HG02642 (cell line): ENCODE measurements around the gene MID1.

Experiments used
- ATAC-seq: cut with Tn5 transposase; IDR thresholded peaks from one replicate; pipeline ENCODE4 v1.9.1; 2021; ENCODE audit warnings: mild to moderate bottlenecking; ENCODE audit not compliant: unreplicated experiment, poor library complexity

Gene MID1

GRCh38 chrX:10536744-10537143 is 83.6 kb downstream of the MID1 start:
- no peak for ATAC-seq

GRCh38 chrX:10534611-10535010 is 85.8 kb downstream of the MID1 start:
- no peak for ATAC-seq

GRCh38 chrX:10533696-10534365 is 86.6 kb downstream of the MID1 start:
- no peak for ATAC-seq

GRCh38 chrX:10531927-10532326 is 88.5 kb downstream of the MID1 start:
- ATAC-seq = no peak

GRCh38 chrX:10529344-10529743 is 91.0 kb downstream of the MID1 start:
- no peak for ATAC-seq

GRCh38 chrX:10526451-10526850 is 93.9 kb downstream of the MID1 start:
- no peak for ATAC-seq

- no peak for ATAC-seq
Observed at GRCh38 chrX:10525381-10526120, 94.8 kb downstream of the MID1 start.

GRCh38 chrX:10524578-10524977 is 95.8 kb downstream of the MID1 start:
- ATAC-seq = no peak

GRCh38 chrX:10519761-10520160 is 100.6 kb downstream of the MID1 start:
- no peak for ATAC-seq

GRCh38 chrX:10519278-10519677 is 101.1 kb downstream of the MID1 start:
- ATAC-seq = no peak

- no peak for ATAC-seq
Observed at GRCh38 chrX:10518073-10518472, 102.3 kb downstream of the MID1 start.

GRCh38 chrX:10516781-10517322 is 103.5 kb downstream of the MID1 start:
- no peak for ATAC-seq

- ATAC-seq = no peak
Observed at GRCh38 chrX:10514891-10515290, 105.5 kb downstream of the MID1 start.

GRCh38 chrX:10513974-10514373 is 106.4 kb downstream of the MID1 start:
- no peak for ATAC-seq

GRCh38 chrX:10512741-10513140 is 107.6 kb downstream of the MID1 start:
- no peak for ATAC-seq

GRCh38 chrX:10512258-10512657 is 108.1 kb downstream of the MID1 start:
- ATAC-seq = no peak

- no peak for ATAC-seq
Observed at GRCh38 chrX:10509397-10509796, 111.0 kb downstream of the MID1 start.

GRCh38 chrX:10508891-10509290 is 111.5 kb downstream of the MID1 start:
- no peak for ATAC-seq

- no peak for ATAC-seq
Observed at GRCh38 chrX:10507876-10508275, 112.5 kb downstream of the MID1 start.

GRCh38 chrX:10507181-10507580 is 113.2 kb downstream of the MID1 start:
- no peak for ATAC-seq

- ATAC-seq = no peak
Observed at GRCh38 chrX:10506781-10507180, 113.6 kb downstream of the MID1 start.

- ATAC-seq = no peak
Observed at GRCh38 chrX:10505726-10506125, 114.7 kb downstream of the MID1 start.
